Progenitor cell of endocrine pancreas (in vitro differentiated cells): ENCODE measurements around the gene VARS1. TPM values are rescaled to one million over a fixed set of nuclear protein-coding genes. Genes with fewer than 3 reads are reported as not detected.
A peak's percentile ranks its signal among the peaks of the same experiment; 100 is the strongest.
"Not testable (repeated sequence)": the region's sequence is repeated elsewhere in the genome, so short reads cannot be mapped to it uniquely, and the experiment has no call there.

ENCODE experiments used
- DNase-seq: peaks from one replicate; pipeline ENCODE4 v3.0.0; 2021; ENCODE audit warnings: low spot score; ENCODE audit not compliant: unreplicated experiment
- H3K27ac Mint-ChIP-seq: 2 replicates; pipeline ENCODE4 v1.8.0; 2021; ENCODE audit warnings: mild to moderate bottlenecking, moderate library complexity, mixed read lengths
- H3K27me3 Mint-ChIP-seq: 2 replicates; pipeline ENCODE4 v1.8.0; 2021; ENCODE audit warnings: mixed read lengths
- H3K36me3 Mint-ChIP-seq: 2 replicates; pipeline ENCODE4 v1.8.0; 2022; ENCODE audit warnings: mixed read lengths; ENCODE audit not compliant: insufficient read depth
- H3K4me1 Mint-ChIP-seq: 2 replicates; pipeline ENCODE4 v1.8.0; 2021; ENCODE audit warnings: low read depth, mixed read lengths
- H3K4me3 Mint-ChIP-seq: 2 replicates; pipeline ENCODE4 v1.8.0; 2021; ENCODE audit warnings: low read depth, mild to moderate bottlenecking, moderate library complexity, mixed read lengths
- H3K9me3 Mint-ChIP-seq: 2 replicates; pipeline ENCODE4 v1.8.0; 2021; ENCODE audit warnings: low read depth, mixed read lengths
- long read RNA-seq: library from polyadenylated mRNA; unstranded; transcript quantifications from one replicate; pipeline ENCODE4 v2.0.0, GENCODE V29; 2020
- total RNA-seq: library from RNA; stranded (reverse); gene quantifications from 2 replicates; pipeline ENCODE4 v1.2.1, GENCODE V29; 2021
- TF ChIP-seq, protein P1 (sequence below): fragments of 200-600 bp; sonication (generic); IDR thresholded peaks from one replicate; pipeline ENCODE4 v1.5.0; 2021; ENCODE audit warnings: antibody characterized with exemption, mild to moderate bottlenecking; ENCODE audit not compliant: unreplicated experiment

The VARS1 gene
- total RNA-seq = 85.6 and 92.6 TPM in 2 replicates
- long read RNA-seq, partial matches to known transcripts = 19 of 25 reads
- long read RNA-seq, other reads (novel, unspliced or antisense) = 6 of 25 reads

DNA sequence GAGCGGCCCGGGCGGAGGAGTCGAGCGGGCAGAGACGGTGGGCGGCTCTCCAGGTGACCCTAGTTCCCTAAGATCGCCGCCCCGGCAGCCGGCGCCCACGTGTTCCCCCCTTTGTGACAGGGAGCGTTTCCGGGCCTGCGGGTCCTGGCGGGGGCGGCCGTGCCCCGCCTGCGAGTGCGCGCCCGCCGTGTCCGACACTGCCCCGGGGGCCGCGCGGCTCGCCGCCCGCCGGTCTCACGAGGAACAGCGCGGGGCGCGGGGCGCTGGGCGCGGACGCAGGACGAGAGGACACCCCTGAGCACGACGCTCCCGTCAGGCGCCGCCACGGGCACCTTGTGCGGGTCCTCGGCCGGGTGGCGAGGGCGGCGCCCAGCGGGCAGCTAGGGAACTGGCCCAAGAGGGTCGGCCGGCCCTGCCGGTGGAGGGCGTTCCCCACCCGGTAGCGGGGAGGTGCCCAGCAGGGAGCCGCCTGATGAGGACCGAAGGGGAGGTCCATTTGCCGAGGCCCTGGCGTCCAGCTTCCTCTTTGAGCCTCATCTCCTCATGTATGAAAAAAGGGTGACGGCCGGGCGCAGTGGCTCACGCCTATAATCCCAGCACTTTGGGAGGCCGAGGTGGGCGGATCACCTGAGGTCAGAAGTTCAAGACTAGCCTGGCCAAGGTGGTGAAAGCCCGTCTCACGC, at the start of gene VARS1:
Gene VARS1 (minus strand): TSS at position 137 of the 683 bp plus-strand sequence. CDS start 535 bp downstream, outside the sequence.
- H3K36me3 Mint-ChIP-seq = peaks cover 2% of the 10 kb centered on the region
- TF ChIP-seq, protein P1, sequence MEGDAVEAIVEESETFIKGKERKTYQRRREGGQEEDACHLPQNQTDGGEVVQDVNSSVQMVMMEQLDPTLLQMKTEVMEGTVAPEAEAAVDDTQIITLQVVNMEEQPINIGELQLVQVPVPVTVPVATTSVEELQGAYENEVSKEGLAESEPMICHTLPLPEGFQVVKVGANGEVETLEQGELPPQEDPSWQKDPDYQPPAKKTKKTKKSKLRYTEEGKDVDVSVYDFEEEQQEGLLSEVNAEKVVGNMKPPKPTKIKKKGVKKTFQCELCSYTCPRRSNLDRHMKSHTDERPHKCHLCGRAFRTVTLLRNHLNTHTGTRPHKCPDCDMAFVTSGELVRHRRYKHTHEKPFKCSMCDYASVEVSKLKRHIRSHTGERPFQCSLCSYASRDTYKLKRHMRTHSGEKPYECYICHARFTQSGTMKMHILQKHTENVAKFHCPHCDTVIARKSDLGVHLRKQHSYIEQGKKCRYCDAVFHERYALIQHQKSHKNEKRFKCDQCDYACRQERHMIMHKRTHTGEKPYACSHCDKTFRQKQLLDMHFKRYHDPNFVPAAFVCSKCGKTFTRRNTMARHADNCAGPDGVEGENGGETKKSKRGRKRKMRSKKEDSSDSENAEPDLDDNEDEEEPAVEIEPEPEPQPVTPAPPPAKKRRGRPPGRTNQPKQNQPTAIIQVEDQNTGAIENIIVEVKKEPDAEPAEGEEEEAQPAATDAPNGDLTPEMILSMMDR = peak; percentile 77
- no peaks in the 10 kb centered on the region for H3K27me3 Mint-ChIP-seq

DNA sequence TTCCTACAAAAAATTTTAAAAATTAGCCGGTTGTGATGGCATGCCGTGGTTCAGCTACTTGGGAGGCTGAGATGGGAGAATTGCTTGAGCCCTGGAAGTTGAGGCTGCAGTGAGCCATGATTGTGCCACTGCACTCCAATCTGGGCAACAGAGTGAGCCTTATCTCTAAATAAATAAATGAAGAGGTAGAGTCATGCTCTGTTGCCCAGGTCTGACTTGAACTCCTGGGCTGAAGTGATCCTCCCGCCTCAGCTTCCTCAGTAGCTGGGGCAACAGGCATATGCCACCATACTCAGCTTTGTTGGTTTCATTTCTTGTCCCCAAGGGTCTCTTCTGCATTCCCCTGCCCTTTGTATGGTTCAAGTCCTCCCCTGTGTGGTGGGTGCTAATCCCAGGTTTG, 49.0 kb upstream of the VARS1 start:
- no peak for DNase-seq
- TF ChIP-seq, protein P1 = no peak
- peaks cover 13% of the 10 kb centered on the region for H3K36me3 Mint-ChIP-seq
- no peak overlapping the region for H3K4me3 Mint-ChIP-seq
- no peaks in the 10 kb centered on the region for H3K4me1 Mint-ChIP-seq
- H3K9me3 Mint-ChIP-seq = no peaks in the 10 kb centered on the region
- no peaks in the 10 kb centered on the region for H3K27me3 Mint-ChIP-seq
- H3K27ac Mint-ChIP-seq = no peak overlapping the region

More for the DNA sequence above, at the start of gene VARS1:
- H3K4me1 Mint-ChIP-seq = peaks cover 10% of the 10 kb centered on the region
- peak within 1 kb of the TSS; percentile 96 for H3K4me3 Mint-ChIP-seq
- H3K9me3 Mint-ChIP-seq = no peaks in the 10 kb centered on the region
- DNase-seq = peak; percentile 84
- peak within 1 kb of the TSS; percentile 98 for H3K27ac Mint-ChIP-seq

DNA sequence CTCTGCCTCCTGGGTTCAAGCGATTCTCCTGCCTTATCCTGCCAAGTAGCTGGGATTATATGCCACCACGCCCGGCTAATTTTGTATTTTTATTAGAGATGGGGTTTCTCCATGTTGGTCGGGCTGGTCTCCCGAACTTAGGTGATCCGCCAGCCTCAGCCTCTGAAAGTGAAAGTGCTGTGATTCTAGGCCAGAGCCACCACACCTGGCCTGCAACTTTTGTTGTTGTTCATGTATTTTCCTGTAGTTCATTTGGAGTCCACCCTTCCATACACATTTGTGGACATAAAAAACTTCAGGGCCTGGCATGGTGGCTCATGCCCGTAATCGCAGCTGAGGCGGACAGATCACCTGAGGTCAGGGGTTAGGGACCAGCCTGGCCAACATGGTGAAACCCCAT, 46.5 kb upstream of the VARS1 start:
- DNase-seq = no peak
- TF ChIP-seq, protein P1 = no peak
- H3K9me3 Mint-ChIP-seq = no peaks in the 10 kb centered on the region
- no peak overlapping the region for H3K27ac Mint-ChIP-seq
- peaks cover 24% of the 10 kb centered on the region for H3K36me3 Mint-ChIP-seq
- no peak overlapping the region for H3K4me3 Mint-ChIP-seq
- peaks cover 10% of the 10 kb centered on the region for H3K4me1 Mint-ChIP-seq
- no peaks in the 10 kb centered on the region for H3K27me3 Mint-ChIP-seq

DNA sequence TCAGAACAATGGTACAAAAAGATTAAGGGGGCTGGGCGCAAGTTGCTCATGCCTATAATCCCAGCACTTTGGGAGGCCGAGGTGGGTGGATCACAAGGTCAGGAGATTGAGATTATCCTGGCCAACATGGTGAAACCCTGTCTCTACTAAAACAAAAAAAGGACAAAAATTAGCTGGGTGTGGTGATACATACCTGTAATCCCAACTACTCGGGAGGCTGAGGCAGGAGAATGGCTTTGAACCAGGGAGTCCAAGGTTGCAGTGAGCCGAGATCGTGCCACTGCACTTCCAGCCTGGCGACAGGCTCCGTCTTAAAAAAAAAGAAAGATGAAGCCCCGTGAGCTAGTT, 44.2 kb upstream of the VARS1 start:
- H3K27me3 Mint-ChIP-seq, DNase-seq, H3K4me3 Mint-ChIP-seq, H3K9me3 Mint-ChIP-seq: not testable (repeated sequence)
- Mint-ChIP-seq H3K27ac (peak overlapping the region; percentile 24), H3K4me1 (peaks cover 28% of the 10 kb centered on the region), H3K36me3 (peaks cover 35% of the 10 kb centered on the region)

DNA sequence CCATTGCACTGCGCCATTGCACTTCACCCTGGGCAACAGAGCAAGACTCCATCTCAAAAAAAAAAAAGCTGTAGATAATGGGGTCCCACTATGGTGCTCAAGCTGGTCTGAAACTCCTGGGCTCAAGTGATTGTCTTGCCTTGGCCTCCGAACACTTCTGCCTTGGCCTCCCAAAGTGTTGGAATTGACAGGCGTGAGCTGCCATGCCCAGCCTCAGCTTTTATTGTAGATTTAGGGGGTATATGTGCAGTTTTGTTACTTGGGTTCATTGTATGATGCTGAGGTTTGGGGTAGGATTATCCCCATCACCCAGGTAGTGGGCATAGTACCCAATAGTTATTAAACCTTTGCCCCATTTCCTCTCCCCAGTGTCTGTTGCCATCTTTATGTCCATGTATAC, 43.4 kb upstream of the VARS1 start:
- Mint-ChIP-seq H3K9me3 (no peaks in the 10 kb centered on the region), H3K27me3 (no peaks in the 10 kb centered on the region), H3K36me3 (peaks cover 35% of the 10 kb centered on the region), H3K4me3 (no peak overlapping the region), H3K4me1 (peaks cover 31% of the 10 kb centered on the region), H3K27ac (peak overlapping the region; percentile 64)
- TF ChIP-seq, protein P1 = no peak
- no peak for DNase-seq

DNA sequence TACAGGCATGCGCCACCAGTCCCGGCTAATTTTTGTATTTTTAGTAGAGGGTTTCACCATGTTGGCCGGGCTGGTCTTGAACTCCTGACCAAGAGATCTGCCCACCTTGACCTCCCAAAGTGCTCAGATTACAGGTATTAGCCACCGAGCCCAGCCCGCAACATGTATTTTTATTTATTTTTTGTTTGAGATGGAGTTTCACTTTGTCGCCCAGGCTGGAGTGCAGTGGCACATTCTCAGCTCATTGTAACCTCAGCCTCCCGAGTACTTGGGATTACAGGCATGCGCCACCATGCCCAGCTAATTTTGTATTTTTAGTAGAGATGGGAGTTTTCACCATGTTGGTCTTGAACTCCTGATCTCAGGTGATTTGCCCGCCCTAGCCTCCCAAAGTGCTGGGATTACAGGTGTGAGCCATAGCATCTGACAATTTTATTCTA, 42.6 kb upstream of the VARS1 start:
- not testable (repeated sequence) for DNase-seq, H3K27ac Mint-ChIP-seq, H3K9me3 Mint-ChIP-seq, H3K27me3 Mint-ChIP-seq
- Mint-ChIP-seq H3K36me3 (peaks cover 35% of the 10 kb centered on the region), H3K4me3 (peak overlapping the region; percentile 99), H3K4me1 (peaks cover 31% of the 10 kb centered on the region)
